Activated CD4-positive, CD25-positive, alpha-beta regulatory T cell treated with anti-CD3 and anti-CD28 coated beads, Interleukin-2, amount 50 U/mL, for 72 hours (primary cell): ENCODE results near the gene SND1.

ENCODE experiments used
- DNase-seq: peaks from one replicate; pipeline ENCODE4 v3.0.0; 2021

The SND1 gene

DNA sequence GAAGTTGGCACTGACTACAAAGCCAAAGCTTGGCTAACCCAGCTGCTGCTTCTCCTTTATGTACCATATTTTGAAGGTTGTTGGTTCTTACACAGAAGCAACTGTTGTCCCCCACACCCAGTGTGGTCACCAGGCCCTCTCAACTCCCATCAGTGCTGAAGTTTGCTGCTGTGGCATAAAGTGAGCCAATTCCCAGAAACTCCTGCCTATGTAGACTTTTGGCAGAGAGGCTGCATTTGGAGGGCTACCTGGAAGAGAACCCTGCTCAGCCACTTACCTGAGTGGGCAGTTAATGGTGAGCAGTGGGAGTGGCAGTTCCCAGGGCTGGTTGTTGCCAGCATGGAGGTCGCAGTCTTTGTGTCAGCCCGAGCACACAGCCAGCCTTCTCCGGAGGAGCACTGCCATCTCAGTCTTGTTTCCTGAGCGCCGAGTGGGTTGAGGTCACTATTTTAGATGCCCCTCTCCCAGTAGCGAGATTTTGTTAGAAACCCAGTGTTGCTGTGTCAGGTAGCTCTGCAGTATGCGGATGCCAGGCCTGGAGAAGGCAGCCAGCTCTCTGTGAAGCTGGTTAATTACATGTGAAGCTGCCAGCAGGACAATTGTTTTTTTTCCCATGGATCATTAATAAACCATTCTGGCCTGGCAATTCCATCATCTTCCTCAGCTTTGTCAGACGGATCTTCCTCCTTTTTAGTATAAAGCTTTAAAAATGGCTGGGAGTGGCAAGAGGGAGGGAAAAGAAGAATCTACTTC lies 354.7 kb downstream of the SND1 start:
- no peak for DNase-seq

DNA sequence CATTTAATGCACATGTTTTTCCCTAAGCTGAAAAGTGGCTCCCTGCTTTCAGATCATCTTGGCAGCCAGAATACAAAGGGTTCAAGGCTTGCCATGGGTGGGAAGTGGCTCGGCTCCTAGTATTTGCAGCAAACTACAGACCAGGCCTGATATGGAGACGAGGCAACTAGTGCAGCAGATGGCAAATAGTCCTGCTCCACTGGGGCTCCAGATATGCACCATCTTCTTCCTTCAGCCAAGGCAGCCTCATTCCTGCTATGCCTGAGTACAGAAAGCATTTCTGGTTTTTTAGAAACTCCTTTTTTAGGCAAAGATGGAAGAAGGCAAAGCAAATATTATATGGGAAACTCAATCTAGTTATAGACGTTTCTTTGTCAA lies 355.3 kb downstream of the SND1 start:
- no peak for DNase-seq

DNA sequence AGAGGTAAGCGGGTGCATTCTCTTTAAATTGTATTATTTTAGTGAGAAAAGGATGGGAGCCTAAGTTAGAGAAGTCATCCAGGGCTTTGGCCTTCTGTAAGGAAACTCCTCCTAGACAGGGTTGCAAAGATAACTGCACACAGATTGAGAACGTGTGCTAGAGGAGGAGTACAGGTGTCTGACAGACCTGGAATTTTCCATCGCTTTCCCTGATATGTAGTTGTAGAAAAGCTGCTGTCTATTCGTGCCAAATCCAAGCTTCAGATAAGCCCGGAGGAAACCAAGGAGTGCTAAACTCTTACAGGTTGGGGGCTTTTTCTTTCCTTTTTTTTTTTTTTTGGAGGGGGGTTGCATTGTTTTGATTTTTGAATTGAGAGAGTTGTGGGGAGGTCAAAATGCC lies 356.1 kb downstream of the SND1 start:
- DNase-seq: no peak

DNA sequence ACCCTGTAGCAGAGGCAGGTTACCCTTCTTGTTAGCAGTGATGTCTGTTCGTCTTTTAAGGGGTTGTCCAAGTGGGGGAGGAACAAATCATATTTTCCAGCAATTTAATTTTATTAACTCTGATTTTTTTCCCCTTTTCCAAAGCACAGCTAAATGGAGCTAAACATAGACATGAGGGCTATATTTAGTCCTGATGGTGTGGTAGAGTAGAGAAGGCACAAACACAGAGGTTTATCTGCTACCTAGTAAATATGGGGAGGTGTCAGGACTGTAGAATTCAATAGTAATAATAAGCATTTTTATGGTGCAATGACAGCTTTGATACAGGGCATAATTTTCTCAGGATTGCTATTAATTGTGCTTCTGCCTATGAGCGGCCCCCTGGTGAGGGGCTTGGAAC lies 356.8 kb downstream of the SND1 start:
- DNase-seq: no peak

DNA sequence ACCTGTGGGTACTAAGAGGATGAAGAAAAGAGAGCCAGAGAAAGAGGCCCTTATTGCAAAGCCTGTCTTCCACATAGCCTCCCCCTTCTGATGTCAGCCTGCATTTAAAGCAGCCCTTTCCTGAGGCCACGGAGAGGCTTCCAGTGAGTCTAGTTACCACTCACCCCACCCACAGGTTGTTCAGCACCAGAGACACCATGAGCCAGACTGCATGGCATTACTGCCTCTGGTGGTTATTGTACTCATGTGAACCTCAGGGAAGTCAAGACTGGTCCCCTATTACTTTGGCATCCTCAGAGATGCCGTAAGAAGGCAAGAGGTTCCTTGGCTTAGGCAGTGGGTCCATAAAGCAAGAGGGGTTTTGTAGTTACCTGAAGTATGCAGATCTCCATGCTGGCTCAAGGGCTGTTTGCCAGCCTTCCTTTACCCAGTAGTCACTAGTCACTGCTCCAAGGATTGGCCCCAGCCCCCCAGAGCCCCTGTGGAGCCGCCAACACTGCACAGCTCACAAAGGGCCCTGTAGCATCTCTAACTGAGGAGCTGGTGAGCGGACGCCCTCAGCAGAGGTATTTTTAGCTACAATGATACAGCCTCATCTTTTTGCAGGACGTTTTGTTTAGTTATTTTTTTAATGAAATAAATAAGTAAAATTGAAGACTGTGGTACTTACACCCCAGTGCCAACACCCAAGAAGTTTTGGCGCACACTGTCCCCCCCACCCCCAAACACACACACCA lies 358.6 kb downstream of the SND1 start:
- DNase-seq: no peak

DNA sequence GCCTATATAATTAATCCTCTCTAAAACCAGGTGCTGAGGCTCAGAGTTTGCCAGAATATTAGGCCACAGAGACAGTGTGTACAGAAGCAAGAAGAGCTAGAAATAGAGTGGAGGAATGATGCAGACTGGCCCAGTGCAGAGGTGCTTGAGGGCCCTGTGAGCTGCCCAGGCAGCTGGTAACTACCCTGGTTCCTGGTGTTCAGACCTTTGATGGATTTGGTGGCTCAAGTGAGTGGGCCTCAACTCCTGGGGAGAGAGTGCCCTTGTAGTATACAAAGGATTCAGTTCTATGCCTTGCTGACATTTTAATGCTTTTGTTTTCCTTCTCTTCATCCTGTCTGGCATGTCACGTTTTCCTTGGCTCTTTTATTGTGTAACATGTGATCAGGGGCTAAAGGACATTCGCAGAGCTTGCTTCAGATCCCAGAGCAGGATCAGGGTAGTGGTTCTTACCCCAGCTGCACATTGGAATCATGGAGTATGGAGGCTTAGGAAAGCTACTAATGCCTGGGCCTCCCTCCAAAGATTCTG lies 359.2 kb downstream of the SND1 start:
- no peak for DNase-seq

DNA sequence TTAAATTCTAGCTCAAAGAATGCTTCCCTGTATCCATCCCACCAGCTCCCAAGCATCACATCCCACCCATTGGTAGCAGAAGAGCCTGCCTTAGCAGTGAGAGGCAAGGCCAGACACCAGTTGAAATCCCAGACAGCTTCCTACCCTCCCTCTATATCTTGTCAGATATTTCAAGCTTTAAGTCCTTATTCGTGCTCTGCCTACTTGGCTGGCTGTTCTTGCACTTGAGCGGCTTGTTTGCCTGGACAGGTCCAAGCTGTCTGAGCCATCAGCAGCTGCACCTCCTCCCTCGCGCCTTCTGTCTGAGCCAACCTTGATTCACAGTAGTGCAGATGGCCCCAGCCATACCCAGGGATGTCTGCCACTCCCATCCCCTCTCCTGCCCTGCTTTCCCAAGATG lies 362.8 kb downstream of the SND1 start:
- DNase-seq: no peak

DNA sequence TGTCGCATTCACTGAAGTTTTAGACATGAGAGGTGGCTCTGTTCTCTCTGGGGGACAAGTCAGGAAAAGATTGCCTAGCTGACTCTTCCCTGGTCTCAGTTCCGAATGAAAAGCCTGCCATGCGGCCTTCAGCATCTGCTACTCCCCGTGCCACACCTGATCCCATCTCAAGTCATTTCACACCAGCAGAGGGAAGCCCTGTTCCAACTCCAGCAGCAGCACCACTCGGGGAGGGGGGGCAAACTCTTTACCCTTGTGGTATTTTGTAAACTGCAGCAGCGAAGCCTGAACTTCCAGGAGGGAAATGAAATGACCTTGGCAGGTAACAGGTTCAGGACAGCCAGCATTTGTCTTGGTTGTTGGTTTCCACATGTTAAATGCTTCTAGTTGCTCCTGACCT lies 365.5 kb downstream of the SND1 start:
- no peak for DNase-seq

DNA sequence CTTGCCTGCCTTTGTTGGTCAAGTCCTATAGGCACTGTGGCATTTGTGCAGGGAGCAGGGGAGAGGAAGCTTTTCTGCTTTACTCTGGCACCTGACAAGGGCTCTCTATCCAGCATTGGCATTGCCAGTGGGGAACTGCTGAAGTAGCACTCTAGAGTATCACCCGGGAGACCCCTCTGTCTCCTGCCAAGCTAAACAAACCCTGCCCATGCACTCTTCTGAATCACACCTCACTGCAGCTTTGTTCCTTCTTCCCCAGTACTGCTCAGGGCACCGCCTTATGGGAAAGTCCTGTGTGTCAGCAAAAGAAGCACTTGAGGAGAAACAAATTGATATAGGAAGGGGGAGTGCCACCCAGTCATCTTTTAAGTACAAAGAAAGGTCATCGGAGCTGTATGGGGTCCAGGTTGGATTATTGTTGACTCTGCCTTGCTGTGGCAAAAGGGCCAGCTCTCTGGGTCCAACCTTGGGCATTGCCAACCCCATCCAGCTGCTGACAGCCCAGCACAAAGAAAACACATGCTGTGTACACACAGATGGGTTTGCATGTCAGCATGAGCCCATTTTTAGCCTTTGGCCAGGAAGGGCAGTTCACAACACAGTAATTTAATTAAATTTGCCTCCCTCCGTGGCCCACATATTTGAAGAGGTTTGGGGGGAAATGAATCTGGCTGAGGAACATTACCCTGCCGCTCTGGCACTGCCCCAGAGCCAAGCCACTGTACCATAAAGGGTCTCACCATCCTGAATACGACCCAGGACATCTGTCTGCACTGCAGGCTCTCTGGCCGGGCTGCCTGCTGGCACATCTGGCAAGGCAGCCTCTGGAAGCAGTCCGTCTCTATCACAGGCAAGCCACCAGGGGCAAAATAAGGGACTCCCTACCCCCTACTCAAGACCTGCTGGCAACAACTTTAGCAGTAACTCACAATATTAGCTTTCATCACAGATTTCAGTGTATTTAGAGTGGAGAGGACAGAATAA lies 366.2 kb downstream of the SND1 start:
- no peak for DNase-seq

DNA sequence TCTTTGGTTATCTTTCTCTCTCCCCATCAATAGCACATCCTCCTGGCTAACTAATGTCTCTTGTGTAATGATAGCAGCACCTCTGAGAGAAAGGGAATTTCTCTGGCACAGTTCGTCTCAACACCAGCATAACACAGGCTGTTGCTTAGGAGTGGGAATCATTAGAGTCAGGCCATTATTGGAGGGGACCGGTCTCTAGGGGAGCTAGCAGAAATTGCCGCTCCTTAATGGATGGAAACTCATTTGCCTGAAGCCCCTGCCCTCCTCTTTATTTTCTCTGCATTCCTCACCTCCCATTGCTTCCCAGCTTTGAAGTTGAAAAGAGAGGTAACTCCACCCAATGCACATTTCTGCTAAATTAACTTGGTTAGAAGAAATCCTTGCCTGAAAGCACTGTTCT lies 367.3 kb downstream of the SND1 start:
- no peak for DNase-seq

DNA sequence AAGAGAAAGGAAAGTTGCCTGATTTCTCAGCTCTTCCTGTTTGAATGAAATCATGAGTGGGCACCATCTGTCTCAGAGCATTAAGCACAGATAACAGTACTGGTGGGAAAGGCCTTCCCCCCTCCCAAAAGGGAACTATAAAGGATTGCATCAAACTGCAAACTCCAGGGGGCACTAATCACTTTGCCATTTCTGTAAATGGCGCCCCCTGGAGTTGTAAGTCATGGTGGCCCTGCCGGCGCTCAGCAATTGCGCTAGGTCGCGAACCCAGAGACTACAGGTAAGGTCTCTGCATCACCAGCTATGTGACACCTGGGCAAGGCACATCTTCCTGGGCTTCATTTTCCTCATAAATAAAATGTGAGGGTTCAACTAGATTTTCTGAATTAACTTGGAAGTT lies 368.2 kb downstream of the SND1 start:
- DNase-seq: no peak

DNA sequence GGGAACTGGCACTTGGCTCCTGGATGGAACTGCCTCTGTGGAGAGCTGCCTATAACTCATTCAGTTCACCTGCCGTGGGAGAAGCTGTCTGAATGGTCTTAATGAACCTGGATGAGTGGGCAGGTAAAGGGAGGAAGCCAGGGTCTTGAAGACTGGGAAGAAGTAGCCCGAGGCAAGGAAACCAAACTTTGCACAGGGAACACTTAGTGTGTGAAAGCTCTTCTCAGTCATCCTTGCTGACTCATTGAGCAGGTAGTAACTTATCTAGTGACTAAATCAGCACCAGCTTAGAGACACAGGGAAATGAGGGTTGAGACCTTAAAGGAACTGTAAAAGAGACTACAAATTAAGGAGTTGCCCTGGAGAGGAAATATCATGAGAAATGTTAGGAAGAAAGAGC lies 369.4 kb downstream of the SND1 start:
- no peak for DNase-seq

DNA sequence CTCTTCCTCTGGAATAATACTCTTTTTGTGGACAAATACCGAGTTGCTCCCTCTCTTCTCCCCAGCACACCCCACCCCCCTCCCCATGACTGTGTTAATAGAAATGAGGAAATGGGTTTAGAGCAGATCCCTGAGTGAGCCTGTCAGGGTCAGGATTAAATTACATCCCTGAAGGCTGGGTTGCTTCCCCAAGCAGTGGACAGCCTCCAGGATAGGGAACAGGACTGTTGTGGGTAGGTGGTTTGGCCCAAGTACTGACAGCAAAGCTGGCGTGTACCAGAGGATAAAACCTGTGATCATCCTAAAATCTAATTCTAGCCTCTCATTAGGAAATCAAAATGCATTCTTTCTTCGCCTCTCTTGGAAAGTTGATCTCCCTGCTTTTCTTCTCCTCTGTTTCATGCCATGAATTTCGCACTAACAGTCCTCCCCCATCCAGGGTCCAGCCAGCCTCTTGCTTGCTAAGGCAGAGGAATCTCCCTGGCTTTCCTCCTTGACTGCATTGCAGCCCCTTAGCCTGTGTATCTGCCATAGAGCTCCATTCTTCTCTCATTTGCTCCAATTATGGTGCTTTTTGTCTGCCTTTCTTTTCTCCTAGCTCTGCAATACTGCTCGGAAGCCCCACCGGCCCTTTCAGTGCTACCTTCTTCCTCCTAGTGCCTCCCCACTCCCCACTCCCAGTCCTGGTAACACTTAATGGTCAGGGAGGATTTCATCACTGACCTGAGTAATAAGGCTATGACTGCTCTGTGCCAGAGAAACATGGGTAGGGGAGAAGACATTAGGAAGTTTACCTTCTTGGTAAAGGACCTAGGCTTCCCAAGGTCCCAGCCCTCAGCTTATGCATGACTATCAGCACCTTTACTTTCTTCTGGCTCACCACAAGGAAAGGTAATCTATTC lies 370.9 kb downstream of the SND1 start:
- DNase-seq: no peak

DNA sequence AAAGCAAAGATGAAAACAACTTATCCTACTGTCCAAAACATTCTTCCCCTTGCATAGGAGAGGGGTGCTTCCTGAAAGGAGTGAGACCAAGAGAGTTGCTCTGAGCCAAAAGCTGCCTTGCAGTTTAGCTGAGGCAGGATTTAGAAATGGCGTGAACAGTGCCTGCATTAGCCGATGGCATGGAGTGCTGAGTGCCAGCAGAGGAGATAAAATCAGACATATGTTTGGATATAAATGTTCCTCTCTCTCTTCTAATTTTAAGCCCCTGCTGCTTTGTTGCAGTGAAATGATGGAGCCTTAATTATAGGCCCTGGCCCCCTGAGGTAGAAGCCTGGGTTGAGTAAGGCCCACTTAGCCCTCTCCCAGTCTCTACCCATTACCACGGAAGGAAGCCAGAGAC lies 372.2 kb downstream of the SND1 start:
- DNase-seq: no peak

DNA sequence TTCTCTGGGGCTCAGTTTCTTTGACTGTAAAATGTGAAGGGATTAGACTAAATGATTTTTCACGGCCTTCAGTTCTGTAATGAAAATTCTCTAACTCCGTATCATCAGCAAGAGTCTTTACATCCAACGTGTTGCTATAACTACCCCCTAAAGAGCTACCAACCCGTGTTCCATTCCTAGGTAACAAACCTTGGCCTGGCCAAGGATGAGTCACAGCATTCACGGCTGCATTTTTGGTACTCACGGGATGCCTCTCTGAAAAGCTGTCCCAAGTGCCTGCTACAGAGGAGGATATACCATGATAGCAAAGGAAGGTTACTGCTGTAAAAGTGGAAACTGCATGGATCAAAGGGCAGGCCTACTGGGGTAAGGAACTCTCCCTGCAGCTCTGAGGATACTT lies 373.4 kb downstream of the SND1 start:
- DNase-seq: no peak

DNA sequence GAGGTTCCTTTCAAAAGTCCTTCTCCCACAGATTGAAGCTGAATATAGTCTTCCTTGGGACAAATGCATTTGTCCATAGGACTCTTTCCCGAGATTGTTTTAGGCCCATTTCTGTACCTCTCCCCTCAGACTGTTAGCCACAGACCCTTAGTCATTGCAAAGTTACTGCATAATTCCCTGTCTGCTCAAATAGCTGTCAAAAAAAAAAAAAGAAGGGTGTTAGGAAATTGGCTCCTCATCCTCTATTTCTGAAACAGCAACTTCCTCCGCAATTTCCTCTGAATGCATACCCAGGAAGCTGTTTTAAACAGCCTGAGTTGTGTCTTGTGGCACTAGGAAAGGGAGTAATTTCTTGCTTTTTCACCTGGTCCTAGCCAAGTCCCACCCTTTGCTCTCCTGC lies 373.8 kb downstream of the SND1 start:
- DNase-seq: no peak

DNA sequence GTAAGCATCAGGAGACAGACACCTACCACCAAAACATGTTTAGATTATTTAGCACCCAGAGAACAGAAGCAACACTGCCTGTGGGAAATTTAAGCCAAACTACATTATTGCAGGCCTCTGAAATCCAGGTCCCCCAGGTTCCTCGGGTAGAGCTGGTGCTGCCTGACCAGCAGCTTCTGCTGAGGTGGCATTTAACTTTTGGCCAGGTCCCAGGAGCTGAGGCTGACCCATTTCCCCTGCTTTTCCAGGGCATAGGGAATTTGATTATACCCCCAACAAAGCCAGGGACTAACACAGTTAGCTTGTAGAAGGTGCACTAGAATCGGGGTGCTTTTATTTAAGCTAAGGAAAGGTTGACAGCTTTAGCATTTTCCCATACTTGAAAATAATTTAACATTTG lies 374.6 kb downstream of the SND1 start:
- no peak for DNase-seq

DNA sequence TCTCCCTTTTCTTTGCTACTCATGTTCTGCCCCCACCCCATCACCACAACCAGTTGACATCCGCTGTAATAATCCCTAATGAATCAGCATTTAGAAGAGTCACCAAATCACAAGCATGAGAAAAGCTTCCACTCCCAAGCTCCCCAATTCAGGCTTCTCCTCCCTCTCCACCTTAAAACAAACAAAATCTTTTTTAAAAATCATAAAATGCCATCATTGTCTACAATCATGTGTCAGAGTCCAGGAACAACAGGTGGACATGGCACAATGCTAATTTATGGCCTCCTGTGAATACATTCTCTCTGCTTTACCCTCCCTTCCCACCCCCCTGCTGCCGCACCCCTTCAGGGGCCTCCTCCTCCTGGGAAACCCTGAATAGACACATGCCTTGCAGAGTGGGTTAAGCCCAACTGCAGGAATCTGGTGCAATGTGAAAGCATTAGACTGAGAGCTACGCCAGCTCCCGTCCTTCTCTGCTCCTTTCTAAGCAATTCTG lies 375.5 kb downstream of the SND1 start:
- no peak for DNase-seq

DNA sequence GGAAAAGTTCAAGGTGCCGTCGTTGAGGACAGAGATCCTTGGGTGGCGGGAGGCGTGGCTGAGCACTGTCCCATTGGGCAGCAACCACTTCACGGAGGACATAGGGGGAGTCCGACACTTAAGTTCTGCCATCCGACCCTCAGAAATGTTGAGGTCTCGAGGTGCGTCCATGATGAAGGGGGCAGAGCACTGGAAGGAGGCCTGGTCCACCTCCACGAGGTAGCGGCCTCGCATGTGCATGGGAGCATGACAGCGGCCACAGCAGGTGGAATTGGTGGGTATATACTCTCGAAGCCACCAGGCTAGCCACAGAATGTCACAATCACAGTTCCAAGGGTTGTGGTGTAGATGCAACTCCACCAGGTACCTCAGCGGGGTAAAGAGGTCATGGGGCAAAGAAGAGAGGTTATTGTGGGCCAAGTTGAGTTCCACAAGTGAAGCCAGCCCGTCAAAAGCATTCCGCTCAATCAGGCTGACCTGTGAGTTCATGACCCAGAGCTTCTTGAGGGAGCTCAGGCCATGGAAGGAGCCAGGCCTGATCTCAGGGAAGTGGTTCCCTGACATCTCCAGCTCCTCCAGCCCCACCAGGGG lies 377.5 kb downstream of the SND1 start:
- DNase-seq: no peak

DNA sequence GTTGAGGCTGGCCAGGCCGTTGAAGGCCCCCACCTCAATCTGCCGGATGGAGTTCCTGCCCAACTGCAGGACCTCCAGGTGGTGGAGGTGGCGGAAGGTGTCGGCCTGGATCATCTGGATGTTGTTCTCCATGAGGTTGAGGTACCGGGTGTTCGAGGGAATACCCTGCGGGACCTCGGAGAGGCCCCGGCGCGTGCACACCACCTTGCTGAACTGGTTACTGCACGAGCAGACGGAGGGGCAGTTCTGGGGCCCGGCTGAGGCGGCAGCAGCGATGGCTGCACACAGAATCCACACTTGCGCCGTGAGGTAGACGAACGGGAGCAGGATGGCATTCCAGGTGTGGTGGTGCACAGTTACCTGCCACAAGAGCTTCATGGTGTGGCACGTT lies 378.3 kb downstream of the SND1 start:
- DNase-seq: no peak
